Psoas muscle (tissue), 8 donors: ENCODE measurements around the gene HECW1. TPM values are rescaled to one million over a fixed set of nuclear protein-coding genes. Genes with fewer than 3 reads are reported as not detected.

ENCODE experiments used
- ATAC-seq, 4 donors: fragments of 200-7000 bp; cut with Tn5 transposase; one replicate each; pipeline ENCODE4 v1.9.1; 2020; ENCODE audit warnings: moderate library complexity in 3 of 4, mild to moderate bottlenecking in 2 of 4
- DNase-seq, 2 donors: peaks; one replicate each; pipeline ENCODE4 v3.0.0-alpha.2; 2020
- H3K27ac ChIP-seq: fragments of 200-600 bp; one replicate; pipeline ENCODE4 v1.8.0; 2022
- H3K27me3 ChIP-seq, 3 donors: fragments of 200-600 bp in 1 of 3; one replicate each; pipeline versions ENCODE4 v1.6.1 to v1.8.0; 2013 to 2022; ENCODE audit warnings: low read length in 2 of 3, mild to moderate bottlenecking in 2 of 3, moderate library complexity in 1 of 3; ENCODE audit not compliant: insufficient read depth in 3 of 3
- H3K36me3 ChIP-seq, 2 donors: fragments of 200-600 bp in 1 of 2; one replicate each; pipeline versions ENCODE4 v1.6.1 to v1.8.0; 2013 to 2022; ENCODE audit warnings: low read depth in 1 of 2, mild to moderate bottlenecking in 1 of 2, moderate library complexity in 1 of 2; ENCODE audit not compliant: insufficient read depth in 1 of 2
- H3K4me1 ChIP-seq: fragments of 200-600 bp; one replicate; pipeline ENCODE4 v1.8.0; 2022
- H3K4me3 ChIP-seq: fragments of 200-600 bp; one replicate; pipeline ENCODE4 v1.8.0; 2022; ENCODE audit warnings: mild to moderate bottlenecking
- H3K9me3 ChIP-seq: fragments of 200-600 bp; one replicate; pipeline ENCODE4 v1.8.0; 2022
- WGBS, 3 donors: extraction: QIAGEN DNeasy Blood & Tissue Kit; methylation state at CpG; one replicate each; pipeline versions ENCODE4 v1.1.6 to v1.1.7; 2013; 5-methylcytosine and 5-hydroxymethylcytosine counted together
- intact Hi-C, 2 donors: fragments of 100-400 bp; cut with DNase I; formaldehyde crosslinking; loops; one replicate each; pipeline versions ENCODE4 v1.11.0 to v1.14.2; 2022
- polyA plus RNA-seq, 3 donors: library from polyadenylated mRNA; stranded (reverse); fragments of 200-250 nt; gene quantifications; one replicate each; pipeline ENCODE4 v1.2.3, GENCODE V29; 2013
- total RNA-seq, 4 donors: library from RNA; stranded (reverse); fragmentation: NEBNext Ultra II Directional in 2 of 4; extraction: Animal tissue kit (Norgen Biotek cat#: 25700) in 2 of 4; gene quantifications; one replicate each; pipeline versions ENCODE4 v1.2.1 to v1.2.4, GENCODE V29; 2021 to 2023
- TF ChIP-seq, protein P1 (sequence below): fragments of 200-600 bp; IDR thresholded peaks from one replicate; pipeline ENCODE4 v1.8.0; 2022; ENCODE audit warnings: antibody characterized with exemption
- donor health status: healthy with polysubstance abuse.
- donor health status: DM: no; HTN: no; CAD: no; lungs with moderate emphysema.
- donor health status: Bipolar disorder and iron deficiency.
- donor health status: healthy.
- donor health status: DM: yes; HTN: yes; CAD: no.
- donor health status: DM: no; HTN: no; CAD: no.
- donor health status: DM: no; HTN: no; CAD: no.
- donor health status: DM: yes; HTN: yes; CAD: no.

The HECW1 gene
- total and polyA plus RNA-seq, 7 donors = 0.07 to 2.8 (median 1.0) TPM

- H3K36me3 ChIP-seq = no peaks in the 10 kb centered on the region
- no peaks in the 10 kb centered on the region for H3K4me1 ChIP-seq
- H3K27me3 ChIP-seq = no peaks in the 10 kb centered on the region
- no peak overlapping the region for H3K27ac ChIP-seq
- TF ChIP-seq, protein P1, sequence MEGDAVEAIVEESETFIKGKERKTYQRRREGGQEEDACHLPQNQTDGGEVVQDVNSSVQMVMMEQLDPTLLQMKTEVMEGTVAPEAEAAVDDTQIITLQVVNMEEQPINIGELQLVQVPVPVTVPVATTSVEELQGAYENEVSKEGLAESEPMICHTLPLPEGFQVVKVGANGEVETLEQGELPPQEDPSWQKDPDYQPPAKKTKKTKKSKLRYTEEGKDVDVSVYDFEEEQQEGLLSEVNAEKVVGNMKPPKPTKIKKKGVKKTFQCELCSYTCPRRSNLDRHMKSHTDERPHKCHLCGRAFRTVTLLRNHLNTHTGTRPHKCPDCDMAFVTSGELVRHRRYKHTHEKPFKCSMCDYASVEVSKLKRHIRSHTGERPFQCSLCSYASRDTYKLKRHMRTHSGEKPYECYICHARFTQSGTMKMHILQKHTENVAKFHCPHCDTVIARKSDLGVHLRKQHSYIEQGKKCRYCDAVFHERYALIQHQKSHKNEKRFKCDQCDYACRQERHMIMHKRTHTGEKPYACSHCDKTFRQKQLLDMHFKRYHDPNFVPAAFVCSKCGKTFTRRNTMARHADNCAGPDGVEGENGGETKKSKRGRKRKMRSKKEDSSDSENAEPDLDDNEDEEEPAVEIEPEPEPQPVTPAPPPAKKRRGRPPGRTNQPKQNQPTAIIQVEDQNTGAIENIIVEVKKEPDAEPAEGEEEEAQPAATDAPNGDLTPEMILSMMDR = no peak
- DNase-seq (no peak), ATAC-seq (no peak)
- no peaks in the 10 kb centered on the region for H3K9me3 ChIP-seq
- intact Hi-C loops = no loop called here
- no peak overlapping the region for H3K4me3 ChIP-seq
These were observed 433.8 kb downstream of the HECW1 start for GRCh38 chr7:43546231-43546630.

DNA sequence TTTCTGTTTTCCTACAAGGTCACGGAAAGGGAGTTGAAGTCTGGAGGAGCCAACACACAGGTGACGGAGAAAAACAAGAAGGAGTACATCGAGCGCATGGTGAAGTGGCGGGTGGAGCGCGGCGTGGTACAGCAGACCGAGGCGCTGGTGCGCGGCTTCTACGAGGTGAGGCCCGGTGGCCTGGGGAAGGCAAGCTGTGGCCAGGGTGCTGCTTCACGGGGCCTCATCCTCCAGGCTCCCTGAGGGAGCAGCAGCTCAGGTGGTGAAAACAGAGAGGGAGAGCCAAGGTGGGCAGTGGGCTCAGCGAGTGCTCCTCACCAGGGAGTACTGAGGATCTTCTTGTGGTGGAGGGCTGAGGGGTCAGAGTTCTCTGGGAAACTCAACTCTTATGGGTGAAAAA lies 438.0 kb downstream of the HECW1 start:
- no peaks in the 10 kb centered on the region for H3K4me1 ChIP-seq
- TF ChIP-seq, protein P1 = no peak
- 92 to 95% (median 93%) methylated on average over 13 to 16 of the region's 16 CpGs for WGBS, 3 donors
- ATAC-seq = no peak
- no peaks in the 10 kb centered on the region for H3K9me3 ChIP-seq
- no peaks in the 10 kb centered on the region for H3K36me3 ChIP-seq
- DNase-seq = no peak
- H3K4me3 ChIP-seq = no peak overlapping the region
- H3K27ac ChIP-seq = no peak overlapping the region
- intact Hi-C loops = no loop called here
- no peaks in the 10 kb centered on the region for H3K27me3 ChIP-seq

- no peaks in the 10 kb centered on the region for H3K36me3 ChIP-seq
- no peak overlapping the region for H3K27ac ChIP-seq
- no peaks in the 10 kb centered on the region for H3K27me3 ChIP-seq
- ATAC-seq (no peak), DNase-seq (no peak)
- no peaks in the 10 kb centered on the region for H3K4me1 ChIP-seq
- no peak overlapping the region for H3K4me3 ChIP-seq
- TF ChIP-seq, protein P1 = no peak
- 90 to 91% (median 90%) methylated on average over 8 of the region's 8 CpGs for WGBS, 3 donors
- H3K9me3 ChIP-seq = no peaks in the 10 kb centered on the region
- intact Hi-C loops = no loop called here
These were observed 439.7 kb downstream of the HECW1 start for GRCh38 chr7:43552122-43552521.

- DNase-seq (no peak), ATAC-seq (peak in 2 of 4 donors; percentile 20 to 53)
- Histone ChIP-seq H3K9me3 (no peaks in the 10 kb centered on the region), H3K27ac (no peak overlapping the region), H3K27me3 (no peaks in the 10 kb centered on the region), H3K4me1 (no peaks in the 10 kb centered on the region), H3K4me3 (no peak overlapping the region), H3K36me3 (no peaks in the 10 kb centered on the region)
- WGBS, 3 donors = 31 to 37% (median 34%) methylated on average over 3 of the region's 3 CpGs
- intact Hi-C loops = no loop called here
- TF ChIP-seq, protein P1 = no peak
These were observed 441.6 kb downstream of the HECW1 start for GRCh38 chr7:43553999-43554398.

- 81 to 92% (median 84%) methylated on average over 15 of the region's 15 CpGs for WGBS, 3 donors
- H3K36me3 ChIP-seq = no peaks in the 10 kb centered on the region
- H3K9me3 ChIP-seq = no peaks in the 10 kb centered on the region
- H3K4me1 ChIP-seq = no peaks in the 10 kb centered on the region
- intact Hi-C loops = no loop called here
- H3K27me3 ChIP-seq = no peaks in the 10 kb centered on the region
- DNase-seq (no peak), ATAC-seq (no peak)
- no peak overlapping the region for H3K27ac ChIP-seq
- TF ChIP-seq, protein P1 = no peak
- H3K4me3 ChIP-seq = no peak overlapping the region
These were observed 442.0 kb downstream of the HECW1 start for GRCh38 chr7:43554423-43554822.
